NCI-H146 treated with DMSO at 0.1 percent for 48 hours (cell line): ENCODE results near the gene PLB1.

Source experiments
- DNase-seq: peaks from one replicate; lab custom pipeline; 2025; ENCODE audit not compliant: unreplicated experiment; lab: John Stamatoyannopoulos, UW

Gene PLB1

GRCh38 chr2:28587526-28588291 is 91.8 kb downstream of the PLB1 start:
- DNase-seq: no peak

DNA sequence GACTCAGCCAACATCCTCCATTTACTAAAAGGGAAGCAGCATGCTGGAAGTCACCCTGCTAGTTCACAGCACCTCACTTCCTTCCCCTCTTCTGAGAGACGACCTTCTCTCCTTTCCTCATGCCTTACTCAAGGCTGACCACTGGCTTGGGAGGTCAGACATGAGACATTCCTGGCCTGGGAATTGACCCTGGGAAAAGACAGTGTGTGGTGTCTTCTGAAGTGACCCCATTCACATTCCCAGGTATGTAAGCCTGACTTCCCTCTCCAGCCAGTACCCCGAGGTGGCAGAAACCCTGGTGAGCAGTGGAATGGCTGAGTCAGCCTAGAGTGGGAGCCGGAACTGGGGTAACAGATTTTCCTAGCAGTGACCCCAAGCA is 92.4 kb downstream of the PLB1 start:
- DNase-seq: no peak

GRCh38 chr2:28589746-28590463 is 94.0 kb downstream of the PLB1 start:
- DNase-seq: no peak

GRCh38 chr2:28590496-28591301 is 94.8 kb downstream of the PLB1 start:
- no peak for DNase-seq

DNA sequence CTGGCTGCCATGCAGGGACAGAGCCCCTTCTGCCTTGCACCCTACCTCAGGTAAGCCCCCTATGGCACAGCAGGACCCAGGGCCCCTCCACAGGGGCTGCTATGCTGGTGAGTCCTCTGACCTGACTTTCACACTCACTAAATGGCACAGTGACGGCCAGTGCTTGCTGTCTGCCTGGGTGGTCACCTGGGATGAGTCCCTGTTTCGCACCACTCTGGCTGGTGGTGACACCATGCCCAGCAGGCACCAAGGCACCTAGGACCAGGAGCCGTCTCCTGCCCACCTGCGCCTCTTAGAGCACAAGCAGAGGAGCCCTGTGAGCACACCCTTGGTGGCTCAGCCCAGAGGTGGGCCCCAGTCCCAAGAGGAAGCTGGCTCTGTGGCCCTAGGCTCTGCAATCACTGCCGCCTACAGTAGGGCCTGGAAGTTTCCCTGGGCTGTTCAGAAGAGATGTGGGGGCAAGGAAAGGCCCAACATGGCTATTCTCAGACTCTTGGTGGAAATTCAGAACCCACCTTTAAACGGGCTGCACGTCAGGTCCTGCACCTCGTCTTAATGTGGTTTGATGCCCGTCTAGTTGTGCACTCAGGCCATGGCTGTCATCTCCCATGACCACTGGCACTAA is 96.0 kb downstream of the PLB1 start:
- no peak for DNase-seq

DNA sequence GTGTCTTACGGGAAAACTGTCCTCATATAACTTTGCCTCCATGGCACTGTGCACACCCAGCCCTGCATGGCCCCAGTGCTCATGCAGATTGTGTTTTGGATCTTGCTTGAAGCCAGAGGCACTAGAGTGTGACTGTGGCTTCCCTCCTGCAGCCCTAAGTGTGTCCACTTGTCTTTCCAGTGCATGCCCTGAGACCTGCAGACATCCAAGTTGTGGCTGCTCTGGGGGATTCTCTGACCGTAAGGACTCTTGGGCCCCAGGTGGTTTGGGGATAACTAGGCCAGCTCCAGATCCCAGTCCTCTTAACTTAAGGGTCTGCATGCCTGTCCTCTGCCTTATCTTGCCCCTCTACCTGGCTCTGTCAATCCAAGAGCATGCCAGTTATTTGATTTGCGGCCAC is 96.6 kb downstream of the PLB1 start:
- no peak for DNase-seq

- DNase-seq: no peak
Observed at GRCh38 chr2:28593160-28593755, 97.4 kb downstream of the PLB1 start.

- no peak for DNase-seq
Observed at GRCh38 chr2:28594000-28594331, 98.1 kb downstream of the PLB1 start.

- DNase-seq: peak; percentile 61
Observed at GRCh38 chr2:28594332-28595108, 98.7 kb downstream of the PLB1 start.

- DNase-seq: no peak
Observed at GRCh38 chr2:28595323-28595722, 99.5 kb downstream of the PLB1 start.

DNA sequence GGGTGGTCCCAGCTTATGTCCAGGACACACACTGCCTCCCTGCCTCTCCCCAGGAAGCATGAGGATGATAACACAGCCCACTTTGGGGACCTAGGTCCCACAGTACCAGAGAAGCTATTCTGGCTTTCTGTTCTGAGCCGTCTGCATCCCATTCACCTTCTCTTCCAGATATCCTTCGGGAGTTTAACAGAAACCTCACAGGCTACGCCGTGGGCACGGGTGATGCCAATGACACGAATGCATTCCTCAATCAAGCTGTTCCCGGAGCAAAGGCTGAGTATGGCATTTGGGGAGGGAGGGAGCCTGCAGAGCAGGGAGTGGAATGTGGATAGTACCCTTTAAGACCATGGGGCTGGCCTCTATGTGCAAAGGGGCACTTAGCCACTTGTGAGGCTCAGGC is 102.6 kb downstream of the PLB1 start:
- DNase-seq: no peak

DNA sequence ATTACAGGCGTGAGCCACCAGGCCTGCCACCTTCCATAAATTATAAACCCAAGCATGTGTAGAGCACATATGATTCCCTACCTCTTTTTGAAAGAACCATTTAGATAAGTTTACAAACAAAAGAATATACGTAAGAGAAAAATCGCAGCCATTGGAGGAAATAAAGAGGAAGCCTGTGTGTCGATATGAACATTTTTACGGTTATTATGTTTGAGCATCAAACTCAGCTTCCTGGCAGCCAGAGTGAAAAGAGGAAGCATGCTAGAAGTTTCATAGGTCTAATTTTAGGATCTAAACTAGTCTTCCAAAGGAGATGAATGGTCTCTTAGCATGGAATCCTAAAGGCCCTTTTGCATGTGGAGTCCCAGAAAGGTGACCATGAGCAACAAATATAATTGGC is 104.3 kb downstream of the PLB1 start:
- DNase-seq: no peak

- DNase-seq: no peak
Observed at GRCh38 chr2:28601616-28602015, 105.8 kb downstream of the PLB1 start.

DNA sequence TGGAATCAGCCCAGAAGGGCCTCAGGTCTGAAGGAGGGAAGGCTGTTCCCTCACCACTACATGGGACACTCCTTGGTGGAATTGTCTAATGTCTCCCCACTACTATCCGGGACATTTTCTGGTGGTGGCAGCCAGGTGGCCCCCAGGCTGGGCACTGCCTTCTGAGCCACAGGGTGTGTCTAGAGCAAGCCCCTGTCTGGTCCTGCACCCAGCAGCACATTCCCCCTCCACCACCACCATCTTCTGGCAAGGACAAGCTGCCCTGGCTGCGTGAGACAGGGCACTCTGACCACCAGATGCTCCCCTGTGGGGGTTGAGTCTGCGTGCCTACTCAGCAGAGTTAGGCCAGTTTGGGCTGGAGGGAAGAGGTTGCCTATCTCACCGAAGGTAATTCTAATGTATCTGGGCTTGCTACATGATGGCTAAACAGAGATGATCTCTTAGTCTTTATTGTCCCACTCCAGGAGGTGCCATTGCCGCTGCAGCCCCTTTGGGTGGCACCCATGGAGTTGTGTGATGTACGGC is 106.3 kb downstream of the PLB1 start:
- DNase-seq: no peak

- no peak for DNase-seq
Observed at GRCh38 chr2:28602751-28603639, 107.1 kb downstream of the PLB1 start.

DNA sequence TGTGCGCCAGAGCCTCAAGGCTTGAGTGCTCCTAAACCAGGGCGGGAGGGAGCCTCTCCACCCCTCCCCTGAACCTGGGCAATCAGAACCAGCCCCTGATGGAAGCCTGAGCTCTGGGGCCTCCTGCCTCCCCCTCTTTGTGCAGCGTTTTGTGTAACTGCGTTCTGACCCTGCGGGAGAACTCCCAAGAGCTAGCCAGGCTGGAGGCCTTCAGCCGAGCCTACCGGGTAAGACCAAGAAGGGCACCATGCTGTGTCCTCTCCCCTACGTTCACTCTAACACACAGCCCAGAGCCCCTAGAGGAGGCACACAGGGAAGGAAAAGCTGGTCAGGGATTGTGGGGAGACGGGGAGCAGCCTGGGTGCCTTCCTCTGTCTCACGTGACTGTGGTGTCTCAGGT is 108.0 kb downstream of the PLB1 start:
- DNase-seq: no peak

- DNase-seq: no peak
Observed at GRCh38 chr2:28604284-28604843, 108.5 kb downstream of the PLB1 start.

- DNase-seq: no peak
Observed at GRCh38 chr2:28606986-28607441, 111.2 kb downstream of the PLB1 start.
